ENCODE results near the gene CHAC1. TPM values are rescaled to one million over a fixed set of nuclear protein-coding genes. Genes with fewer than 3 reads are reported as not detected.
A peak's percentile ranks its signal among the peaks of the same experiment; 100 is the strongest.

CHAC1 gene
- total RNA-seq, 1 experiment from 2014 or later: 11.6 TPM

- DNase-seq (ENCODE audit: low spot score): no peak
- CTCF ChIA-PET: no interaction called here
- intact Hi-C loops (cut with micrococcal nuclease; ENCODE audit: unreplicated experiment): no loop called here
- Histone ChIP-seq H3K27me3 (replicated peaks; ENCODE audit: insufficient read depth, low read depth, low read length, poor library complexity) (peaks cover 28% of the 10 kb centered on the region), H3K9me3 (ENCODE audit: low read depth, low read length, poor library complexity, severe bottlenecking) (no peaks in the 10 kb centered on the region), H3K27ac (ENCODE audit: low read depth, low read length, poor library complexity, severe bottlenecking) (no peak overlapping the region), H3K36me3 (ENCODE audit: insufficient read depth, low read length, poor library complexity, severe bottlenecking) (no peaks in the 10 kb centered on the region), H3K4me3 (ENCODE audit: low read depth, low read length, poor library complexity, severe bottlenecking) (no peak overlapping the region), H3K4me1 (ENCODE audit: insufficient read depth, low read length, poor library complexity, severe bottlenecking) (peaks cover 18% of the 10 kb centered on the region)
- POLR2A ChIA-PET (ENCODE audit: low non-redundant PET): no interaction called here
- no TSS peak for BruUV-seq (replicated peaks)
- TF ChIP-seq CTCF (conservative IDR thresholded peaks at IDR 0.05; ENCODE audit: low read depth, low read length) (no peak), EZH2 (IDR thresholded peaks at IDR 0.05; ENCODE audit: borderline replicate concordance, low read depth, low read length, poor library complexity, severe bottlenecking) (no peak)
Measured at GRCh38 chr15:40922608-40923005, 30.7 kb upstream of the CHAC1 start.

GRCh38 chr15:40923551-40923950 is 29.7 kb upstream of the CHAC1 start:
- Histone ChIP-seq H3K4me3 (ENCODE audit: low read depth, low read length, poor library complexity, severe bottlenecking) (no peak overlapping the region), H3K27ac (ENCODE audit: low read depth, low read length, poor library complexity, severe bottlenecking) (no peak overlapping the region), H3K9me3 (ENCODE audit: low read depth, low read length, poor library complexity, severe bottlenecking) (no peaks in the 10 kb centered on the region), H3K4me1 (ENCODE audit: insufficient read depth, low read length, poor library complexity, severe bottlenecking) (peaks cover 27% of the 10 kb centered on the region), H3K27me3 (replicated peaks; ENCODE audit: insufficient read depth, low read depth, low read length, poor library complexity) (peaks cover 37% of the 10 kb centered on the region), H3K36me3 (ENCODE audit: insufficient read depth, low read length, poor library complexity, severe bottlenecking) (no peaks in the 10 kb centered on the region)
- no peak for TF ChIP-seq EZH2 (IDR thresholded peaks at IDR 0.05; ENCODE audit: borderline replicate concordance, low read depth, low read length, poor library complexity, severe bottlenecking)
- TF ChIP-seq CTCF (conservative IDR thresholded peaks at IDR 0.05; ENCODE audit: low read depth, low read length): no peak
- ChIA-PET POLR2A (ENCODE audit: low non-redundant PET) (interaction anchor here (0.6 kb wide), 1 partner anchor 113 kb away, joined by 7 read pairs; no protein-coding TSS in a partner anchor), CTCF (no interaction called here)
- DNase-seq (ENCODE audit: low spot score): no peak
- intact Hi-C loops (cut with micrococcal nuclease; ENCODE audit: unreplicated experiment): no loop called here
- BruUV-seq (replicated peaks): no TSS peak

- Histone ChIP-seq H3K4me1 (ENCODE audit: insufficient read depth, low read length, poor library complexity, severe bottlenecking) (peaks cover 46% of the 10 kb centered on the region), H3K4me3 (ENCODE audit: low read depth, low read length, poor library complexity, severe bottlenecking) (peak overlapping the region; percentile 23), H3K9me3 (ENCODE audit: low read depth, low read length, poor library complexity, severe bottlenecking) (no peaks in the 10 kb centered on the region), H3K27me3 (replicated peaks; ENCODE audit: insufficient read depth, low read depth, low read length, poor library complexity) (peaks cover 57% of the 10 kb centered on the region), H3K27ac (ENCODE audit: low read depth, low read length, poor library complexity, severe bottlenecking) (no peak overlapping the region), H3K36me3 (ENCODE audit: insufficient read depth, low read length, poor library complexity, severe bottlenecking) (no peaks in the 10 kb centered on the region)
- POLR2A ChIA-PET (ENCODE audit: low non-redundant PET): no interaction called here
- intact Hi-C loops (cut with micrococcal nuclease; ENCODE audit: unreplicated experiment): no loop called here
- no peak for DNase-seq (ENCODE audit: low spot score)
- CTCF ChIA-PET: no interaction called here
- TF ChIP-seq CTCF (conservative IDR thresholded peaks at IDR 0.05; ENCODE audit: low read depth, low read length) (no peak), EZH2 (IDR thresholded peaks at IDR 0.05; ENCODE audit: borderline replicate concordance, low read depth, low read length, poor library complexity, severe bottlenecking) (no peak)
- no TSS peak for BruUV-seq (replicated peaks)
Measured at GRCh38 chr15:40925495-40925862, 27.8 kb upstream of the CHAC1 start.
